ENCODE measurements around the gene NRCAM.

The NRCAM gene

DNA sequence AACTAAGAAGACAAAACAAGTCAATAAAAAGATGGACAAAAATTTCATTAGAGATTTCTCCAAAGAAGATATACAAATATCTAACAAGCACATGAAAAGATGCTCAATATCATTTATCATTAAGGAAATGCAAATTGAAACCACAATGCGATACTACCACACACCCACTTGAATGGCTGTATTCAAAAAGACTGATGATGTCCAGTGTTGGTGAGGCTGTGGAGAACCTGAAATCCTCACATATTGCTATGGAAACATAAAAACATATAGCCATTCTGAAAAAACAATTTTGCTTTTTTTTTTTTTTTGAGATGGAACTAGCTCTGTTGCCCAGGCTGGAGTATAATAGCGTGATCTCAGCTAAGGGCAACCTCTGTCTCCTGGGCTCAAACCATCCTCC lies 202.0 kb downstream of the NRCAM start:
- H3K4me1 ChIP-seq (ENCODE audit: control insufficient read depth, low read depth, low read length) = no peaks in the 10 kb centered on the region
- H4K8ac ChIP-seq (ENCODE audit: low read depth, low read length) = no peak overlapping the region
- DNase-seq = no peak
- no peak overlapping the region for H2BK120ac ChIP-seq (ENCODE audit: low read depth, low read length)
- H4K5ac ChIP-seq (ENCODE audit: low read length) = no peak overlapping the region
- H3K56ac ChIP-seq (ENCODE audit: low read length) = no peak overlapping the region
- H3K27me3 ChIP-seq (ENCODE audit: insufficient read depth, low read length, poor library complexity) = no peaks in the 10 kb centered on the region
- H3K79me2 ChIP-seq (ENCODE audit: control insufficient read depth, insufficient read depth, low read length) = no peaks in the 10 kb centered on the region
- H3K23ac ChIP-seq (ENCODE audit: low read length) = no peak overlapping the region
- no peak overlapping the region for H3K4me2 ChIP-seq (ENCODE audit: low read length)
- H3K36me3 ChIP-seq (ENCODE audit: control insufficient read depth, insufficient read depth, low read length) = no peaks in the 10 kb centered on the region
- H3K9ac ChIP-seq (ENCODE audit: low read length) = no peak overlapping the region
- H2BK5ac ChIP-seq (ENCODE audit: low read length) = no peak overlapping the region
- WGBS (ENCODE audit: extremely low coverage, insufficient coverage, low lambda C conversion rate) = no CpG with 5 or more reads among the region's 2 CpGs
- H3K27ac ChIP-seq (ENCODE audit: low read depth, low read length) = no peak overlapping the region
- no peak overlapping the region for H3K18ac ChIP-seq (ENCODE audit: low read length)
- no peak overlapping the region for H3K4ac ChIP-seq (ENCODE audit: low read depth, low read length)
- H3K4me3 ChIP-seq (ENCODE audit: low read length) = no peak overlapping the region
- H3K79me1 ChIP-seq (ENCODE audit: low read length) = no peaks in the 10 kb centered on the region
- no peak overlapping the region for H2AK5ac ChIP-seq (ENCODE audit: low read length)
- no peak overlapping the region for H2BK15ac ChIP-seq (replicated peaks; ENCODE audit: low read depth)

DNA sequence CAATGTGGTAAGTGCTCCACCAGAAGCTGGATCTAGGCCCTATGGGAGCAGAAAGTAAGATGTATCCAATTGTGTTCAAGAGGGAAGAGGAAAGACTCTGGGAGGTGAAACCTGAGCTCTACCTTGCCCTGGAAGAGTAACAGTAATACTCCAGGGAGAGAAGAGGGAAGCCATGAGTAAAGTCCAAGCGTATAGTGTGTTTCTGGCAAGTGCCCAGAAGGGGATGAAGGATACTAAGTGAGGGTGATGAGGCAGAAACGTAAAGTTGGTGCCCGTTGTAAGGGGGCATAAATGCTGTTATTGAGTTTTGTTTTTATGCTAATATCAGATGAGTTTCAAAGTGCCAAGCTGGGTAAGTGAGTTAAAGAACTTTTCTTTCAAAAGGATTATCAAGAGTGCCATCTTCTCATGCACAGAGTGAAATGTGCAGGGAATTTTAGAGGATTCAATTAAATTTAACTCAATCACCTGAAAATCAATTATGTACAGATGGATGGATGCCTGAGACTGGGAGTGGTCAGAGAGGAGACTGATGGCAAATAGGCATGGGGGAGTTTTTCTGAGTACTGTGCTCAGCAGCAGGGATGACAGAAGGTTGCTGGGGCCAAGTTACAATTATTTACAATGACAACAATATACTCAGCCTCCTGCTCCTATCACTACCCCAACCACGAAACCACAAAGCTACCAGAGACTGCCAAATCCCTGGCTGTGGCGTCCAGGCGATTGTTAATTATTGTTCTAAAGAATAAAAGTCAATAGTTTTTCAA lies 202.8 kb downstream of the NRCAM start:
- Histone ChIP-seq H3K4me1 (ENCODE audit: control insufficient read depth, low read depth, low read length) (no peaks in the 10 kb centered on the region), H3K4ac (ENCODE audit: low read depth, low read length) (no peak overlapping the region), H3K4me2 (ENCODE audit: low read length) (no peak overlapping the region), H3K23ac (ENCODE audit: low read length) (no peak overlapping the region), H4K5ac (ENCODE audit: low read length) (no peak overlapping the region), H3K4me3 (ENCODE audit: low read length) (no peak overlapping the region), H3K56ac (ENCODE audit: low read length) (no peak overlapping the region), H3K36me3 (ENCODE audit: control insufficient read depth, insufficient read depth, low read length) (no peaks in the 10 kb centered on the region), H3K27me3 (ENCODE audit: insufficient read depth, low read length, poor library complexity) (no peaks in the 10 kb centered on the region), H2AK5ac (ENCODE audit: low read length) (no peak overlapping the region), H4K8ac (ENCODE audit: low read depth, low read length) (no peak overlapping the region), H3K79me1 (ENCODE audit: low read length) (no peaks in the 10 kb centered on the region), H2BK120ac (ENCODE audit: low read depth, low read length) (no peak overlapping the region), H3K9ac (ENCODE audit: low read length) (no peak overlapping the region), H3K79me2 (ENCODE audit: control insufficient read depth, insufficient read depth, low read length) (no peaks in the 10 kb centered on the region), H2BK15ac (replicated peaks; ENCODE audit: low read depth) (no peak overlapping the region), H3K18ac (ENCODE audit: low read length) (no peak overlapping the region), H3K27ac (ENCODE audit: low read depth, low read length) (no peak overlapping the region), H2BK5ac (ENCODE audit: low read length) (no peak overlapping the region)
- DNase-seq = no peak
- WGBS (ENCODE audit: extremely low coverage, insufficient coverage, low lambda C conversion rate) = no CpG with 5 or more reads among the region's 6 CpGs

DNA sequence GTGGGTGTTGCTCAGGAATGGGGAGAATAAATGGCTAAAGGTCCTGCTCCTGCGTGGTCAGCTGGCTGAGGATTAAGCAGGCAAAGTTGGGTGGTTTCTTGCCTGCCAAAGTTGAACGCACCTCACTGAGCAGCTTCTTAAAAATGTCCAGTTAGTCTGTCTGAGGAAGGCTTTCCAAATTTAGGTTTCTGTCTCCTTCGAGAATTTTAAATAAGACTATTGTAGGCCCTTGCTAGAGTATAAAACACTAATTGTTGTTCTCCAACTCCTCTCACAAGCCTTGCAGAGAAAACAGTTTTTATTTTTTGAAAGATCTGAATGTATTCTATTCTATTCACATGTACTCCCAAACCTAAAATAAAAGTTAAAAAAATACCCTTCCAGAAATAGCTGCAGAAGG lies 204.1 kb downstream of the NRCAM start:
- Histone ChIP-seq H3K4ac (ENCODE audit: low read depth, low read length) (no peak overlapping the region), H2BK15ac (replicated peaks; ENCODE audit: low read depth) (no peak overlapping the region), H2BK5ac (ENCODE audit: low read length) (no peak overlapping the region), H3K79me2 (ENCODE audit: control insufficient read depth, insufficient read depth, low read length) (no peaks in the 10 kb centered on the region), H3K9ac (ENCODE audit: low read length) (no peak overlapping the region), H4K5ac (ENCODE audit: low read length) (no peak overlapping the region), H3K79me1 (ENCODE audit: low read length) (no peaks in the 10 kb centered on the region), H3K4me2 (ENCODE audit: low read length) (no peak overlapping the region), H2AK5ac (ENCODE audit: low read length) (no peak overlapping the region), H3K27me3 (ENCODE audit: insufficient read depth, low read length, poor library complexity) (no peaks in the 10 kb centered on the region), H3K4me3 (ENCODE audit: low read length) (no peak overlapping the region), H2BK120ac (ENCODE audit: low read depth, low read length) (no peak overlapping the region), H3K4me1 (ENCODE audit: control insufficient read depth, low read depth, low read length) (no peaks in the 10 kb centered on the region), H3K23ac (ENCODE audit: low read length) (no peak overlapping the region), H4K8ac (ENCODE audit: low read depth, low read length) (no peak overlapping the region), H3K56ac (ENCODE audit: low read length) (no peak overlapping the region), H3K27ac (ENCODE audit: low read depth, low read length) (no peak overlapping the region), H3K18ac (ENCODE audit: low read length) (no peak overlapping the region), H3K36me3 (ENCODE audit: control insufficient read depth, insufficient read depth, low read length) (no peaks in the 10 kb centered on the region)
- no CpG with 5 or more reads among the region's 3 CpGs for WGBS (ENCODE audit: extremely low coverage, insufficient coverage, low lambda C conversion rate)
- DNase-seq = no peak

DNA sequence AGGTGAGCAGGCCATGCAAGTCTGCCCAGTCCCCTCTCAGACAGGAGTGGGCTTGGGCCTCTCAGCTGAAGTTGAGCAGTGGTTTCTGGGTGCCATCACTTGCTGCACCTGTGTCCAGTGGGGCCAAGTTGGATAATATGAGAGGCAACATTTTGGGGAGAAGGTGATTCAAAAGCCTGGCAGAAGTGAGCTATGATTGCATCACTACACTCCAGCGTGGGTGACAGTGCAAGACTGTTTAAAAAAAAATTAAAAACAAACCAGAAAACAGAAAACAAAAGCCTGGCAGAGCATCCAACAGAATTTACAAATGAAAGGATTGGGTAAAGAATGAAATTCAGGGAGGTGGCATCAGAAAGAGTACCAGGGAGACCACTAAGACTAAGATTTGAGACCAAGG lies 204.5 kb downstream of the NRCAM start:
- Histone ChIP-seq H3K79me1 (ENCODE audit: low read length) (no peaks in the 10 kb centered on the region), H2BK120ac (ENCODE audit: low read depth, low read length) (no peak overlapping the region), H3K27me3 (ENCODE audit: insufficient read depth, low read length, poor library complexity) (no peaks in the 10 kb centered on the region), H3K4ac (ENCODE audit: low read depth, low read length) (no peak overlapping the region), H3K4me3 (ENCODE audit: low read length) (no peak overlapping the region), H3K4me2 (ENCODE audit: low read length) (no peak overlapping the region), H3K56ac (ENCODE audit: low read length) (no peak overlapping the region), H2BK15ac (replicated peaks; ENCODE audit: low read depth) (no peak overlapping the region), H2AK5ac (ENCODE audit: low read length) (no peak overlapping the region), H3K27ac (ENCODE audit: low read depth, low read length) (no peak overlapping the region), H3K9ac (ENCODE audit: low read length) (no peak overlapping the region), H3K79me2 (ENCODE audit: control insufficient read depth, insufficient read depth, low read length) (no peaks in the 10 kb centered on the region), H3K18ac (ENCODE audit: low read length) (no peak overlapping the region), H3K36me3 (ENCODE audit: control insufficient read depth, insufficient read depth, low read length) (no peaks in the 10 kb centered on the region), H3K23ac (ENCODE audit: low read length) (no peak overlapping the region), H2BK5ac (ENCODE audit: low read length) (no peak overlapping the region), H4K5ac (ENCODE audit: low read length) (no peak overlapping the region), H4K8ac (ENCODE audit: low read depth, low read length) (no peak overlapping the region), H3K4me1 (ENCODE audit: control insufficient read depth, low read depth, low read length) (no peaks in the 10 kb centered on the region)
- DNase-seq = no peak
- WGBS (ENCODE audit: extremely low coverage, insufficient coverage, low lambda C conversion rate) = no CpG with 5 or more reads among the region's 1 CpG

DNA sequence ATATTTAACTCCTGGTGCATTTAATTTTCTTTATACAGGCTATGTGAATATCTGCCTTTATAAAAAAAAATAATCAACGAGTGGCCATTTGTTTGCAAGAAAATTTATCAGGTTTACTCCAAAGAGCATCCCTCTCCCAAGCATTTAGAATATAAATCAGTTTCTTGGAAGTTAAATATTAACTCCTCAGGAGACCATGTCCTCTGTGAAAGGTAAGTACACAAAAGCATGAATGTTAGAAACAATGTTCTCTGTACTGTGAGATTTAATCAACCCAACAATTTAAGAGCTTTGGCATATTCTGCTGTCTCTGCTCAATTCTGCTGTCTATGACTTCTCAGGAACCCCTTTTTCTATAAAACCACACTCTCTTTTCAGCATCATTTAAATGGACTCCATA lies 206.8 kb downstream of the NRCAM start:
- Histone ChIP-seq H3K18ac (ENCODE audit: low read length) (no peak overlapping the region), H3K27ac (ENCODE audit: low read depth, low read length) (no peak overlapping the region), H3K79me2 (ENCODE audit: control insufficient read depth, insufficient read depth, low read length) (no peaks in the 10 kb centered on the region), H3K4me2 (ENCODE audit: low read length) (no peak overlapping the region), H3K4ac (ENCODE audit: low read depth, low read length) (no peak overlapping the region), H4K5ac (ENCODE audit: low read length) (no peak overlapping the region), H3K9ac (ENCODE audit: low read length) (no peak overlapping the region), H3K27me3 (ENCODE audit: insufficient read depth, low read length, poor library complexity) (no peaks in the 10 kb centered on the region), H2AK5ac (ENCODE audit: low read length) (no peak overlapping the region), H3K4me1 (ENCODE audit: control insufficient read depth, low read depth, low read length) (no peaks in the 10 kb centered on the region), H3K23ac (ENCODE audit: low read length) (no peak overlapping the region), H3K4me3 (ENCODE audit: low read length) (no peak overlapping the region), H2BK120ac (ENCODE audit: low read depth, low read length) (no peak overlapping the region), H2BK5ac (ENCODE audit: low read length) (no peak overlapping the region), H4K8ac (ENCODE audit: low read depth, low read length) (no peak overlapping the region), H2BK15ac (replicated peaks; ENCODE audit: low read depth) (no peak overlapping the region), H3K79me1 (ENCODE audit: low read length) (no peaks in the 10 kb centered on the region), H3K56ac (ENCODE audit: low read length) (no peak overlapping the region), H3K36me3 (ENCODE audit: control insufficient read depth, insufficient read depth, low read length) (no peaks in the 10 kb centered on the region)
- no peak for DNase-seq
- WGBS (ENCODE audit: extremely low coverage, insufficient coverage, low lambda C conversion rate) = no CpG with 5 or more reads among the region's 1 CpG

DNA sequence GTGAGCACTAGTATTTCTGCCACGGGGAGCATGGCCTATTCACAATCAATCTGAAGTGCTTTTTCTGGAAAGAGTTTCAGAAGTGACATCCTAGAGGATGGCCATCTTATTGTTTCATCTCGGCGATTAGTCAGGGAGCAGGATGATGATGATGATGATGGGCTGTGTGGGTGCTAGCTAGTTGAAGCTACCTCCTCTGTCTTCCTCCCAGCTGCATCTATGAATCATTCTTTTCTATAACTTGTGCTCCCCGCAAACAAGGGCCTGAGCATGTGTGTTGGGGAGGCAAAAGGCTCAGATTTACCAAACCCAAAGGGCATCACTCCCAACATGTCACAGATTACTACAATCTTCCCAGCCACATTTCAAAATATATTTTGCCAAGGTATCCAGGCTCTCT lies 207.4 kb downstream of the NRCAM start:
- no peak overlapping the region for H2BK120ac ChIP-seq (ENCODE audit: low read depth, low read length)

More for the DNA sequence above, 207.4 kb downstream of the NRCAM start:
- H3K4ac ChIP-seq (ENCODE audit: low read depth, low read length) = no peak overlapping the region
- H3K9ac ChIP-seq (ENCODE audit: low read length) = no peak overlapping the region
- WGBS (ENCODE audit: extremely low coverage, insufficient coverage, low lambda C conversion rate) = no CpG with 5 or more reads among the region's 4 CpGs
- no peak overlapping the region for H3K4me3 ChIP-seq (ENCODE audit: low read length)
- no peak overlapping the region for H4K5ac ChIP-seq (ENCODE audit: low read length)
- no peak overlapping the region for H2BK5ac ChIP-seq (ENCODE audit: low read length)
- H4K8ac ChIP-seq (ENCODE audit: low read depth, low read length) = no peak overlapping the region
- H3K4me1 ChIP-seq (ENCODE audit: control insufficient read depth, low read depth, low read length) = no peaks in the 10 kb centered on the region
- no peaks in the 10 kb centered on the region for H3K27me3 ChIP-seq (ENCODE audit: insufficient read depth, low read length, poor library complexity)
- no peak overlapping the region for H3K27ac ChIP-seq (ENCODE audit: low read depth, low read length)
- no peak overlapping the region for H3K56ac ChIP-seq (ENCODE audit: low read length)
- no peaks in the 10 kb centered on the region for H3K79me2 ChIP-seq (ENCODE audit: control insufficient read depth, insufficient read depth, low read length)
- no peaks in the 10 kb centered on the region for H3K36me3 ChIP-seq (ENCODE audit: control insufficient read depth, insufficient read depth, low read length)
- no peaks in the 10 kb centered on the region for H3K79me1 ChIP-seq (ENCODE audit: low read length)
- DNase-seq = no peak
- no peak overlapping the region for H3K23ac ChIP-seq (ENCODE audit: low read length)
- H3K18ac ChIP-seq (ENCODE audit: low read length) = no peak overlapping the region
- H2BK15ac ChIP-seq (replicated peaks; ENCODE audit: low read depth) = no peak overlapping the region
- no peak overlapping the region for H3K4me2 ChIP-seq (ENCODE audit: low read length)
- no peak overlapping the region for H2AK5ac ChIP-seq (ENCODE audit: low read length)
